HG03457 (cell line): ENCODE results near the gene SIGLEC11.

Experiments used
- ATAC-seq: cut with Tn5 transposase; IDR thresholded peaks from one replicate; pipeline ENCODE4 v1.9.1; 2021; ENCODE audit warnings: moderate number of reproducible peaks; ENCODE audit not compliant: unreplicated experiment

SIGLEC11 gene

GRCh38 chr19:49907745-49908446 lies 53.1 kb downstream of the SIGLEC11 start:
- ATAC-seq, result no peak

GRCh38 chr19:49906879-49907564 lies 54.0 kb downstream of the SIGLEC11 start:
- ATAC-seq, result no peak

- ATAC-seq, result no peak
These were observed 56.8 kb downstream of the SIGLEC11 start for GRCh38 chr19:49904136-49904535.
